Measurements from ENCODE around the gene KIRREL2.

KIRREL2 gene

GRCh38 chr19:35897706-35898451 is 41.2 kb downstream of the KIRREL2 start:
- in situ Hi-C loops (cut with MboI; ENCODE audit: low sequenced_read_pairs, unreplicated experiment) = no loop called here
- TF ChIP-seq CTCF (IDR thresholded peaks at IDR 0.05; ENCODE audit: borderline replicate concordance, control extremely low read depth, extremely low read depth, insufficient read depth, missing control alignments) = no peak
- no peak for DNase-seq (ENCODE audit: low spot score)

GRCh38 chr19:35898499-35898809 is 41.7 kb downstream of the KIRREL2 start:
- no peak for TF ChIP-seq CTCF (IDR thresholded peaks at IDR 0.05; ENCODE audit: borderline replicate concordance, control extremely low read depth, extremely low read depth, insufficient read depth, missing control alignments)
- in situ Hi-C loops (cut with MboI; ENCODE audit: low sequenced_read_pairs, unreplicated experiment) = no loop called here

GRCh38 chr19:35899547-35900214 is 43.0 kb downstream of the KIRREL2 start:
- no peak for TF ChIP-seq CTCF (IDR thresholded peaks at IDR 0.05; ENCODE audit: borderline replicate concordance, control extremely low read depth, extremely low read depth, insufficient read depth, missing control alignments)
- peak; percentile 94 for DNase-seq (ENCODE audit: low spot score)
- in situ Hi-C loops (cut with MboI; ENCODE audit: low sequenced_read_pairs, unreplicated experiment) = no loop called here

More at GRCh38 chr19:35898499-35898809, 41.7 kb downstream of the KIRREL2 start:
- DNase-seq (ENCODE audit: low spot score) = no peak

- no peak for DNase-seq (ENCODE audit: low spot score)
- in situ Hi-C loops (cut with MboI; ENCODE audit: low sequenced_read_pairs, unreplicated experiment) = no loop called here
- TF ChIP-seq CTCF (IDR thresholded peaks at IDR 0.05; ENCODE audit: borderline replicate concordance, control extremely low read depth, extremely low read depth, insufficient read depth, missing control alignments) = no peak
Measured at GRCh38 chr19:35901055-35901644, 44.4 kb downstream of the KIRREL2 start.

- no peak for DNase-seq (ENCODE audit: low spot score)
- TF ChIP-seq CTCF (IDR thresholded peaks at IDR 0.05; ENCODE audit: borderline replicate concordance, control extremely low read depth, extremely low read depth, insufficient read depth, missing control alignments) = no peak
- in situ Hi-C loops (cut with MboI; ENCODE audit: low sequenced_read_pairs, unreplicated experiment) = no loop called here
Measured at GRCh38 chr19:35901854-35902661, 45.3 kb downstream of the KIRREL2 start, which contains the start of gene HCST. HCST (plus strand) TSS chr19:35902529; CDS start chr19:35902594, 65 bp downstream.

GRCh38 chr19:35902870-35903475 is 46.3 kb downstream of the KIRREL2 start:
- in situ Hi-C loops (cut with MboI; ENCODE audit: low sequenced_read_pairs, unreplicated experiment) = no loop called here

More at GRCh38 chr19:35902870-35903475, 46.3 kb downstream of the KIRREL2 start:
- no peak for TF ChIP-seq CTCF (IDR thresholded peaks at IDR 0.05; ENCODE audit: borderline replicate concordance, control extremely low read depth, extremely low read depth, insufficient read depth, missing control alignments)
- DNase-seq (ENCODE audit: low spot score) = no peak

Measured in GM13976 (cell line).